Embryonic facial prominence (tissue), 1 donor: Measurements from ENCODE around the gene PRDM16.

Experiments used
- DNase-seq: peaks from one replicate; pipeline ENCODE4 v3.0.0-alpha.2; 2016; ENCODE audit errors: extremely low spot score

The PRDM16 gene

GRCh38 chr1:3429320-3429719 is 360.3 kb downstream of the PRDM16 start:
- DNase-seq, result no peak

- DNase-seq, result no peak
These were observed 360.8 kb downstream of the PRDM16 start for GRCh38 chr1:3429766-3430165.

GRCh38 chr1:3430406-3430805 is 361.4 kb downstream of the PRDM16 start:
- DNase-seq, result no peak

- DNase-seq, result no peak
These were observed 361.8 kb downstream of the PRDM16 start for GRCh38 chr1:3430820-3431219.

- DNase-seq, result no peak
These were observed 362.3 kb downstream of the PRDM16 start for GRCh38 chr1:3431266-3431665.

GRCh38 chr1:3431686-3432085 is 362.7 kb downstream of the PRDM16 start:
- DNase-seq, result no peak

- no peak for DNase-seq
These were observed 363.3 kb downstream of the PRDM16 start for GRCh38 chr1:3432306-3432705.

- no peak for DNase-seq
These were observed 364.1 kb downstream of the PRDM16 start for GRCh38 chr1:3433076-3433475.

- DNase-seq, result no peak
These were observed 364.8 kb downstream of the PRDM16 start for GRCh38 chr1:3433596-3434320.

GRCh38 chr1:3434406-3435110 is 365.6 kb downstream of the PRDM16 start:
- no peak for DNase-seq

GRCh38 chr1:3435666-3436065 is 366.7 kb downstream of the PRDM16 start:
- DNase-seq, result no peak

- DNase-seq, result no peak
These were observed 367.4 kb downstream of the PRDM16 start for GRCh38 chr1:3436451-3436850.

- DNase-seq, result no peak
These were observed 367.9 kb downstream of the PRDM16 start for GRCh38 chr1:3436901-3437300.

- DNase-seq, result no peak
These were observed 369.7 kb downstream of the PRDM16 start for GRCh38 chr1:3438661-3439180.

GRCh38 chr1:3439346-3440299 is 370.6 kb downstream of the PRDM16 start:
- no peak for DNase-seq

GRCh38 chr1:3440300-3440681 is 371.3 kb downstream of the PRDM16 start:
- DNase-seq, result no peak

GRCh38 chr1:3440711-3441409 is 371.9 kb downstream of the PRDM16 start:
- DNase-seq, result no peak

GRCh38 chr1:3441410-3441847 is 372.4 kb downstream of the PRDM16 start:
- no peak for DNase-seq

- no peak for DNase-seq
These were observed 372.9 kb downstream of the PRDM16 start for GRCh38 chr1:3441880-3442279.

- DNase-seq, result no peak
These were observed 373.3 kb downstream of the PRDM16 start for GRCh38 chr1:3442331-3442730.

- no peak for DNase-seq
These were observed 373.9 kb downstream of the PRDM16 start for GRCh38 chr1:3442901-3443300.
